GM18861 (cell line): Measurements from ENCODE around the gene CDK4.
"Not testable (repeated sequence)": the region's sequence is repeated elsewhere in the genome, so short reads cannot be mapped to it uniquely, and the experiment has no call there.

ENCODE experiments used
- ATAC-seq: cut with Tn5 transposase; IDR thresholded peaks from one replicate; pipeline ENCODE4 v1.9.1; 2021; ENCODE audit not compliant: unreplicated experiment

CDK4 gene

DNA sequence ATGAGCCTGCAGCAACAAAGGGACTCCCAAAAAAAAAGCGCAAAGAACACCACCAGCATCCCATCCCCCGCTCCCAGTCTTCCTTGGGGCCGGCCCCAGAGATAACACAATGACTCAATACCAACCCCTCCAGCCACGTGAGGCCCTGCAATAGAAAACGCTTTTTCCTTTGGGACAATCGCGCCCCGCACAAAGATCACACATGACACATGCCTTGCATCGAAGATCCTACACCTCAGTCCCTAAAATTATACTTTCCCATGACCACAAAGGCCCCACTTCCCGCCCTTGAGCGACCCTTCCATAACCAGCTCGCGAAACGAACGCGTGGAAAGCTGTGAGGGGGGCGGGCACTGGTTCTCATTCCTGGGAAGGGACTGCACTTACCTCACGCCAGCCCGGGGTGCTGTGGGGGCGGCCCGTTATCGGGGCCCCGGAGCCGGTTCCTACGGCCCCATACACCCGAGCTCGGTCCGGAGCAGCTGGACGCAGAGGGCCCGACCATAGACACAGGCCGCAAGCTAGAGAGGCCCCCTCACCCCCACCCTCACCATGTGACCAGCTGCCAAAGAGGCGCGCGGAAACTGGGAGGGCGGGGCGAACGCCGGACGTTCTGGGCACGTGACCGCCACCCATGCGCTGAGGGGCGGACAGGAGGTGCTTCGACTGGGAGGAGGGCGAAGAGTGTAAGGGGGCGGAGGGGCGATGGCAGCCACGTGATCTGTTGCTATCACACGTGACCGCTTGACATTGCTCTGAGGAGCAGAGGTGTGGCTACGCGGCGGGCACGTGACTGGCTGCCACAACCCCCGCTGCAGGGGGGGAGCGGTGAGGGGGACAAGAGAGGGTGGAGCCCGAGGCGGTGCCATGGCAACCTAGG, at the start of gene CDK4:
Gene CDK4 (minus strand): TSS at position 523 of the 880 bp plus-strand sequence. CDS start 593 bp downstream, outside the sequence.
- peak; percentile 62 for ATAC-seq

DNA sequence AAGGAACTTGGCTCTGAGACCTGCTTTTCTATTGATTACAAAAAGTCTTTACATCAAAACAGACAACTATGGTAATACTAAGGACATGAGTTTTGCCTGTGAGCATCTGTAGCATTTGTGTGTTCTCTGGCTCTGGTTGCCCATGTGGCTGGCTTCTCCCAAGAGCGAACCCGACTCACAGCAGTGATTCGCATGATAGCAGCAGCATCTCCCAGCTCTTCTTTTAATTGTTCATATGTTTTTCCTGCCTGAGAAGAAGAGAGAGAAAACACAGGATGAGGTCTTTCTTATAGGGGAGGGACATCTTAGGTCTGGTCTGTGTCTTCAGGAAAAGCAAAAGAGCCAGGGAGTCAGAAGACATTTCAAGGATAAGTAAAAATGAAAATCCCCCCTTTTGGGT, 48.9 kb upstream of the CDK4 start:
- ATAC-seq, result no peak

DNA sequence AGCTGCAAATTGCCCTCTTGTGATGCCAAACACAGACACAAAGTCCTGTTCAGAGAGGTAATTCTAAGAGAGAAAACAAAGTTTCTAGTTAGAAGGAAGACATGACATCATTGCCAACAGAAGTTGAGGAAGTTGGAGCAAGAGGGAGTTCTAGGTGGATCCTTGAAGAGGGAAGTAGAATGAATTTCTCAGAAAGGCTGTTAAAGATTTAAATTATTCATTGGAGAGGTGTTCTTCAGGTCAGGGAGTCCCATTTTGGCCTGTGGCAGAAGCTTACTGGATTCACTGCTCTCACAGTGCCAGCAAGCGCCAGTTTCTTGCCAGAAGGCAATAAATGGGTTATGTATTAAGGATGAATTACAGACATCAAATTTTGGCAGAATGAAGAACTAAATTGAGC, 45.8 kb upstream of the CDK4 start:
- no peak for ATAC-seq

DNA sequence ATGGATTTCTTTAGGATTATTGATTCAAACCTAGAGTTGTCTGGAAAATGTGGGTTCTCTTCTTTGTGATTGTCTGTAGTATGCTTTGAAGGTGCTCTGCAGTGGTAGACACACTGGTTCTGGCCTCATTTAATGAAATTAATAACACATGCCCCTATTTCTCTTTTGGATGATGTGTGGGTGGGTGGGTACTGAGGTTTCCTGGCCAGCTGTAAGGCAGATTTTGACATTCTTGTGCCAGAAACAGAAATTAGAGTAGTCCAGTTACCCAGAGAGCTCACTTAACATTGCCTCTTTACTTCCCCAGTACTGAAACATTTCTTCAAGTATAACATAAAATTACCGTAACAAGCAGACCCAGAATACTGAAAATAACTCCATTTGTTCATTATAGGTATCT, 44.9 kb upstream of the CDK4 start:
- no peak for ATAC-seq

DNA sequence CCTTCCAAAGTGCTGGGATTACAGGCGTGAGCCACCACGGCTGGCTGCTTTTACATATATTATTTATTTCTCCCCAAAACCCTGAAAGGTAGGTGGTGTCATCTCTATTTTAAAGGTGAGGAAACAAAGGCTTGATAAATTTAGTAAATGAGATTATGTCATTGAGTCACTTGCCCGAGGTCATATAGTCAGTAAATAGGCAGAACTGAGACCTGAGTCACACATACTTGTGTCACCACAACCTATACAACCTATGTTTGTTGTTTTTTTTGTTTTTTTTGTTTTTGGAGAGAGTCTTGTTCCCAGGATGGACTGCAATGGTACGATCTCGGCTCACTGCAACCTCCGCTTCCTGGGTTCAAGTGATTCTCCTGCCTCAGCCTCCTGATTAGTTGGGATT, 43.2 kb upstream of the CDK4 start:
- ATAC-seq, result no peak

DNA sequence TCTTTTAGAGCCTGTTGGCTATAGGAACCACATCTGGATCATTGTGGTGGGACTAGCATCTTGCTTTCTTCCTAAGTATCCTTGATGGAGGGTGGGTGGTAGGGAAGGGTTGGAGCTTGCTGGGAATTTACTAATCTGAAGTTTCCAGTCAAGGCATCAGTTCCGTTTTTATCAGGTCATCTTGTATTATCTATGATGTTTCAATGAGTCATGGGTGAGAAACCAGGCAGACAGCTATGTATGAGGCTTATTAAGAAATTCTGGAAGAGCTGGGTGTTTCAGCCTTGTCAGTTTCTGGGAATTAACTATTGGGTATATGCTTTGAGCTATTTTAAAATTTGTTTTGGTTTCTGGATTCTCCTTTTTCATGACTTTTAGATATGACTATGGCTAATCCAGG, 41.8 kb upstream of the CDK4 start:
- no peak for ATAC-seq

DNA sequence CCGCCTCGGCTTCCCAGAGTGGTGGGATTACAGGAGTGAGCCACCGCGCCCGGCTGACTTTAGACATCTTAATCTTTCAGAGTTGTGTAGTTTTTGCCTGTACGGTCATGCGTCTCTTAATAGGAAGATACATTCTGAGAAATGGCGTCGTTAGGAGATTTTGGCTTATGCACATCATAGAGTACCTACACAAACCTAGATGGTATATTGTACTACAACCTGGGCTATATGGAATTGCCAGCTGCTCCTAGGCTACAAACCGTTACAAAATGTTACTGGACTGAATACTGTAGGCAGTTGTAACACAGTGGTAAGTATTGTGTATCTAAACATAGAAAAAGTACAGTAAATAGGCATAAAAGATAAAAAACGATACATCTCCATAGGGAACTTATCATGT, 31.8 kb upstream of the CDK4 start:
- ATAC-seq, result no peak

DNA sequence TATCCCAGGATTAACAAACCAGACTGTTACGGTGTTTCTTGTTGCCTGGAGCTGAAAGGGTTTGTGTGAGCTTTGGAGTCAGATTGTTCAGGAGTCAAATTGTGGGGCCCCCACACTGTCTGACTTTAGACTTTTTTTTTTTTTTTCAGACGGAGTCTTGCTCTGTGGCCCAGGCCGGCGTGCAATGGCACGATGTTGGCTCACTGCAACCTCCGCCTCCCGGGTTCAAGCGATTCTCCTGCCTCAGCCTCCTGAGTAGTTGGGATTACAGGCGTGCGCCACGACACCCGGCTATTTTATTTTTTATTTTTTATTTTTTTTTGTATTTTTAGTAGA, 31.3 kb upstream of the CDK4 start:
- no peak for ATAC-seq

DNA sequence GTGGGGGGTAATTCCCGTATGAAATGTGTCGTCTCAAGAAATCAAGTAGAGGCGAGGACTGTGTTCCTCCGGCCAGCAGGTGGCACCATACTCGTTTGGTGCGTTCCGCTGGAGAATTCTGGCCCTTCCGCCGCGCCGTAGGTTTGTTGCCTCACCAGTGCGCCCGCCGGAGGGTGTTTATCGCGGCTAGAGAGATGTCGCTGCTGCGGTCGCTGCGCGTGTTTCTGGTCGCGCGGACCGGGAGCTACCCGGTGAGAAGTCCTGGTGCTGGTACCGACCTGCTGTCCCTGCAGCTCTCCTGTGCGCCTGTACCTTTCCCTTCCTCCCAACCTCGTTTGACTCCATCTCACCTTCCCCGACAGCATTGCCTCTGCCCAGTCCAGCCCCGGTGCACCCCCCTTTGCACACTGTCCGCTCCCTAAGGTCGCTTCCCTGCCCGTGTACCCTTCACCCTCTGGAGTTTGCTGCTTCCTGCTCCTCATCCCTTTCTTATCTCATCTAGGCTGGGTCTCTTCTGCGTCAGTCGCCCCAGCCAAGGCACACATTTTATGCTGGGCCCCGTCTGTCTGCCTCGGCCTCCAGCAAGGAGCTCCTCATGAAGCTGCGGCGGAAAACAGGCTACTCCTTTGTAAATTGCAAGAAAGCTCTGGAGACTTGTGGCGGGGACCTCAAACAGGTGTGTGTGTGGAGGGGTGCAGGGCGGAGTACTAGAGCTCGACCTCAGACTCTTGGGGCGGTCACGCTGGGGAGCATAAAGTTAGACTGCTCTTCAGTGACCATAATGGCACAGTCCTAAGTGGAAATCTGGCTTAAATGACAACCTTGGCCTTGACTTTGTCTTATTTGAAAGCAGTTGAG, 30.7 kb upstream of the CDK4 start, which contains the start of gene TSFM:
Gene TSFM (plus strand): TSS at position 180 of the 858 bp plus-strand sequence. CDS start 15 bp downstream, at position 195.
- ATAC-seq, result peak; percentile 78

DNA sequence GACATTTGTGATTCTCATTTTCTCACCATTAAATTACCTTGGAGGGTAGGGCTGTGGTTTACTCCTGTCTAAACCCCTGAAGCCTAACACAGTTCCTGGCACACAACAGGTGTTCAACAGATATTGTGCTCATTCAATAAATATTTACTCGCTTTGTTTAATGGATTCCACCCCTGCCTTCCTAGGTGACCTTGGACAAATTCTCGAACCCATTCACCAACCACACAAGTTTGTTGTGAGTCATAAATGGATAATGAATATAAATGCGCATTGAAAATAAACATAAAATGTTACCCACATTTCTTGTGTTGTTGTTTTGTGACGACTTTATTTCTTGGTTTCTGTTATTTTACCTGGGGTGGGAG, 30.1 kb upstream of the CDK4 start:
- no peak for ATAC-seq

DNA sequence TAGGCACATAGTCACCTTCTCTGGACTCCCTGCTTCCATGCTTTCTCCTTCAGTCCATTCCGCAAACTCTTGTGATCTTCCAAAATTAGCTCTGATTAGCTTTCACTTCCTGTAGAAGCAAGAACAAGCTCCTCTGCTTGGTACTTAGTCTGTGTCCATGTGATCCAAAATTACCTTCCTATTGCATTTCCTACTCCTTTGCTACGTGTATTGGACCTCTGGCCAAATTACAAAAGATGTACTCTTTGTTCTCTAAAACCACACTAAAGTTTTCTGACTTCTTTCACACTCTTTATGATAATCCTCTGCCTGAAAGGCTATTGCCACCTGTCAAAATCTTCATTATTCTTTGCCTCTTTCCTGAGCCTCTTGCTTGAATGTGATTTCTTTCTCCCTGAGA, 29.7 kb upstream of the CDK4 start:
- ATAC-seq, result no peak

DNA sequence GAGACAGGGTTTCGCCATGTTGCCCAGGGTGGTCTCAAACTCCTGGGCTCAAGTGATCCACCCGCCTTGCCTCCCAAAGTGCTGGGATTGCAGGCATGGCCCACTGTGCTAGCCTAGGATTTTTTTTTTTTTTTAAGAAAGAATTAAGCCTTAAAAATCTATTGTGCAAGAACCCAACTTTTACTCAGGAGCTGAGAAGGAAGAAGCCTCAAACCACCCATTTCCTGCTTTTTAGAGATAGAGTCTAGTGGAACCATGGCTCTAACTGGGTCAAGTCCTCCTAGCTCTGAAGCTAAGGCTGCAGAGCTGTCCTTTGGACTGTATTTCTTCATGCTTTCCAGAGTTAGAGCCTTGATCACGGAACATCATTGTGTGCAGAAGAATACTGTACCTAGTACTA, 29.1 kb upstream of the CDK4 start:
- no peak for ATAC-seq

DNA sequence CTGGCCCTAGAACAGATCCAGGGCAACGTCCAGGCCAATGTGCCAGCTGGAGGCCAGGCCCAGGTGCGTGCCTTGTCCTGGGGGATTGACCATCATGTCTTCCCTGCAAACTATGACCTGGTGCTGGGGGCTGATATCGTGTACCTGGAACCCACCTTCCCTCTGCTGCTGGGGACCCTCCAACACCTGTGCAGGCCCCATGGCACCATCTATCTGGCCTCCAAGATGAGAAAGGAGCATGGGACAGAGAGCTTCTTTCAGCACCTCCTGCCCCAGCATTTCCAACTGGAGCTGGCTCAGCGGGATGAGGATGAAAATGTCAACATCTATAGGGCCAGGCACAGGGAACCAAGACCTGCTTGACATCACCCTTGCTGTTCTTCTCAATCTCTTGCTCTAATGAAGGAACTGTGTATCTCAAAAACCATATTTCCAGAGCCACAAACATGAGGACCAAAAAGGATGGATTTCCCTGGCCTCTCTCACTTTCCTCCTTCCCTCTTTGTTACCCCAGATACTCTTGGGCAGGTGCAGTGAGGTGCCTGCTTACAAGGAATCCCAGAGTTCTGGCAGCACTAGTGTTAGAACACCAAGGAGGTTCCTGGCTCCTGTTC, 28.3 kb upstream of the CDK4 start:
- ATAC-seq, result no peak

DNA sequence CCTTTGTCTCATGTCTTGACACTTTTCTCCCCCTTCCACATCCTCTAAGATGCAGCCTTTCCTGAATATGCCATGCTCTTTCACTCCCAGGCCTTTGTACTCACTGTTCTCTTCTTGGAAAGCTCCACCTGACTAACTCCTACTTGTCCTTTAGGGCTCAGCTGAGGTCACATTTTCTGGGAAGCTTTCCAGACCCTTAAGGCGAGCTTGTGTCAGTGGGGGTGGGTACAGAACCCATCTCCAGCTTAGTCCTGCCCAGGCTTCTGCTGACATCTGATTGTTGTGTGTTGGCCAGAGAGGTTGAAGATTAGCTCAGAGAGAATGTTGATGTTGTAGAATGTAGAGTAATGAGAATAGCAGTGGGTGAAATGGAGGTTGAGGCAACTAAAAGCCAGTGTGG, 27.6 kb upstream of the CDK4 start:
- no peak for ATAC-seq

DNA sequence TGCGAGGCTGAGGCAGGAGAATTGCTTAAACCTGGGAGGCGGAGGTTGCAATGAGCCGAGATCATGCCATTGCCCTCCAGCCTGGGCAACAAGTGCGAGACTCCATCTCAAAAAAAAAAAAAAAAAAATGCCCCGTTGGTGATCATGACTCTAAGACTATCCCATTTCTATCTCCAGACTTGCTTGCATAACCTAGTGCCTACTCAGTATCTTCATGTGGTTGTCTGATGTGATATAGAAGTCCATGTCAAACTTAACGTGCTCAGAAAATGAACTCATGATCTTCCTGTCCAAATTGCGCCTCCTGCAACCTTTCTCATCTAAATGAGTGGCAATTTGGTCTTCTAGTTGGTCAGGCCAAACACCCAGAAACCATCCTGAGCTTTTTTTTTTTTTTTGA, 25.8 kb upstream of the CDK4 start:
- ATAC-seq, result no peak

DNA sequence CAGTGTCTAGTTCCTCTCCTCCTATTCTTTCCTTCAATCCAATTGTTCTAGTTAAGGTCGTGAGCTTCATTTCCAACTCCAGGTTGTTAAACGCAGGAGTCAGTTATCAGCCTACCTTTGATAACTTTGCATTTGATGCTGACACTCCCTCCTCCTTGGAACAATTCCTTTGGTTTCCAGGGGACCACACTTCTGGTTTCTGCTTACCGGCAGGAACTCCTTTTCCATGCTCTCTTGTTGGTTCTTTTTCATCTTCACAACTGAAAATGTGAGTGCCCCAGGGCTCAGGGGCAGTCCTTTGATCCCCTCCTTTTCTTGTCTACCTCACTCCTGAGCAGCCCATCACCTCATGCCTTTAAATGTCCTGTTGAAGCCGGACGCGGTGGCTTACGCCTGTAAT, 25.3 kb upstream of the CDK4 start:
- ATAC-seq, result no peak

DNA sequence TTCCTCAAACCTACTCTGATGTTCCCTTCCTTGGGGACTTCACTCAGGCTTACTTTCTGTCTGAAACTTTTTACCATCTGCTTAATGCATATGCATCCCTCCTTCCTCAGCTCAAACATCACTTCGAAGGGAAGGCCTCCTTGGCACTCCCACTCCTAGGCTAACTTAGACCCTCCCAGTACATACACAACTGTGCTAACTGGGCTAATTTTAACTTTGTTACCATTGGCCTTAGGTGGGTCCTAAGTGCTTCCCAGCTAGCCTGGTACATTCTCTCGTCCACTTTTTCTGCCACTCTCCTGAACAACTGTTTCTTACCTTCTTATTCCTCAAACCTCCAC, 24.1 kb upstream of the CDK4 start:
- ATAC-seq, result no peak

DNA sequence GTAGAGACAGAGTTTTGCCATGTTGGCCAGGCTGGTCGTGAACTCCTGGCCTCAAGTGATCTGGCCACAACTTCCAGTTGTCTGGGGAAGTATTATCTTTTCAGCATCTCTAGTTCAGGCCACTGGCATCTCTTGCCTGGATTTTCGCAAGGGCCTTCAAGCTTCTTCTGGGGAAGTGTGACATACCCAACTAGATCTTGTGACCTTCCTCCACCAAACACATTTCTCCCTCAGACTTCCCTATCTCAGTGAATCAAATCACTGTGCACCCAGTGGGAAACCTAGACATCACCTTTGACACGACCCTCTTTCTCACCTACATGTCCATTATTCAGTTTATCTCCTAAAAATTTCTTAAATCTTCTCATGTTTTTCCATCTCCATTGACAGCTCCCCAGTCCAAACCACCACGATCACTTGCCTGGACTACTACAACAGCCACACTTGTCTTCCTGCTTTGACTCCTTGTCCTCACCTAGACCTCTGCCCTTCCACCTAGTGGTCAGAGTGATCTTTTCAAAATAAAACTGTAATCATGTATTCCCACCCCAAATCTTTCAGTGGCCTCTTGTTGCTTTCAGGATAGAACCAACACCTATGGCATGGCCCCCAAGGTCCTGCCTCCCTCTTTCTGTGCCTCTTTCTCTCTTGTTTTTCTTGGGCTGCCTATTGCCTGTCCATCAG, 23.6 kb upstream of the CDK4 start:
- ATAC-seq, result no peak

DNA sequence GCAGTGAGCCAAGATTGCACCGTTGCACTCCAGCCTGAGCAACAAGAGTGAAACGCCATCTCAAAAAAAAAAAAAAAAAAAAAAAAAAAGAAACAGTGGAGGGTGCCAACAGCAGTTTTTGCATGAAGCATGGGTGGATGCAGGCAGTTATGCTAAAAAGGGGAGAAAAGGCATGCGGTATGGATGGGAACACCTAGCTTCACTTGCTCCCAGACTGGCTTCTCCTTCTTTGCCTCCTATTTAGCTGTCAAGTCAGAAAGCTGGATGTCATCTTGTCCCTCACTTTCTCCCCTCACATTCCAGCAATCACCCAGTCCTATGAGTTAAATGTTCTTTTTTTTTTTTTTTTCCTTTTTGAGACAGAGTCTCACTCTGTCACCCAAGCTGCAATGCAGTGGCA, 22.9 kb upstream of the CDK4 start:
- no peak for ATAC-seq

DNA sequence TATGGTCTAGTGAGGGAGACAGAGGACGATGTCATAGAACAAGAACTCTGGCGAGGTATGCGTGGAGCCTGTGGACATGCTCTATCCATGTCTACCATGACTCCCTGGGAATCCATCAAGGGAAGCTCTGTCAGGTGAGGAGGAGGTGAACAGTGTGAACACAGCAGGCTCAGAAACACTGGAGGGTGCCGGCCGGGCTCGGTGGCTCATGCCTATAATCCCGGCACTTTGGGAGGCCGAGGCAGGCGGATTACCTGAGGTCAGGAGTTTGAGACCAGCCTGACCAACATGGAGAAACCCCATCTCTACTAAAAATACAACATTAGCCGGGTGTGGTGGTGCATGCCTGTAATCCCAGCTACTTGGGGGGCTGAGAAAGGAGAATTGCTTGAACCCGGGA, 22.5 kb upstream of the CDK4 start:
- ATAC-seq, result not testable (repeated sequence)
